GM20431 (cell line): ENCODE measurements around the gene CSF3.

Experiments used
- in situ Hi-C: fragments of 300-500 bp; cut with MseI, MboI; formaldehyde crosslinking; loops from one replicate; pipeline ENCODE4 v1.15.0; 2020; ENCODE audit warnings: low sequenced_read_pairs; ENCODE audit not compliant: unreplicated experiment

Gene CSF3

GRCh38 chr17:40022497-40022896 is 7.3 kb downstream of the CSF3 start:
- in situ Hi-C loops = no loop called here

- in situ Hi-C loops = no loop called here
Observed at GRCh38 chr17:40022961-40023541, 7.8 kb downstream of the CSF3 start.

GRCh38 chr17:40023590-40024292 is 8.5 kb downstream of the CSF3 start:
- in situ Hi-C loops = no loop called here

GRCh38 chr17:40024901-40025300 is 9.7 kb downstream of the CSF3 start:
- in situ Hi-C loops = no loop called here

GRCh38 chr17:40025559-40025958 is 10.3 kb downstream of the CSF3 start:
- in situ Hi-C loops = no loop called here

GRCh38 chr17:40025991-40026815 is 11.0 kb downstream of the CSF3 start:
- in situ Hi-C loops = no loop called here

GRCh38 chr17:40026816-40027613 is 11.8 kb downstream of the CSF3 start:
- in situ Hi-C loops = no loop called here

- in situ Hi-C loops = no loop called here
Observed at GRCh38 chr17:40027614-40028012, 12.4 kb downstream of the CSF3 start.

GRCh38 chr17:40028595-40028994 is 13.4 kb downstream of the CSF3 start:
- in situ Hi-C loops = no loop called here

- in situ Hi-C loops = no loop called here
Observed at GRCh38 chr17:40031706-40032105, 16.5 kb downstream of the CSF3 start.

- in situ Hi-C loops = no loop called here
Observed at GRCh38 chr17:40032322-40033320, 17.4 kb downstream of the CSF3 start.

- in situ Hi-C loops = no loop called here
Observed at GRCh38 chr17:40033339-40033738, 18.1 kb downstream of the CSF3 start.

GRCh38 chr17:40034426-40035161 is 19.4 kb downstream of the CSF3 start:
- in situ Hi-C loops = no loop called here

- in situ Hi-C loops = no loop called here
Observed at GRCh38 chr17:40035162-40035559, 19.9 kb downstream of the CSF3 start.

- in situ Hi-C loops = no loop called here
Observed at GRCh38 chr17:40038882-40039513, 23.8 kb downstream of the CSF3 start.

GRCh38 chr17:40041196-40041595 is 26.0 kb downstream of the CSF3 start:
- in situ Hi-C loops = no loop called here

GRCh38 chr17:40056379-40057015 is 41.3 kb downstream of the CSF3 start:
- in situ Hi-C loops = no loop called here
